ENCODE measurements around the gene ELF3. TPM values are rescaled to one million over a fixed set of nuclear protein-coding genes. Genes with fewer than 3 reads are reported as not detected.

ELF3 gene
- total RNA-seq, 2 experiments from 2014 or later: 2.0 to 2.7 TPM

DNA sequence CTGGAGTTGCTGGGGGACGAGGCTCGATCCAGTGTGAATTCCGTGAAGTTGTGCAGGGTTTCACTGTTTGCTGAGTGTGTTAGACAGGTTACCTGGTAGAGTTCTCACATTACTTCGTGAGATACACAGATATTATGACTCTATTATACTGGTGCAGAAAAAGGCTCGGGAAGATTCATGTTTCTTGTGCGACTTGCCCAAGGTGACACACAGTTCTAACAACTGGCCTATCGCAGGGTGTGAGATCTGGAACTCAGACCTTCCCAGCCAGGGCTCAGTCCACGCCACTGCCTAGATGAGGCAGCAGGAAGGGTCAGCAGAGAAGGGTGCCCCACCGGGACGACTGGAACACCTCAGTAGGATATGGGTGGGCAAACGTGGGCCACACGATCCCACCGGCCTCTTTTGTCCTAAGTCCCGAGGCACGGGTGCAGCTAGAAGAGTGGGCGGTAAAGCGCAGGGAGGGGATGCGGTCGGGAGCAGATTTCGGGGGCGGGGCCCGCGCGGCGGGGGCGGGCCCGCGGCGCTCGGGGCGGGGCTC, 28.2 kb upstream of the ELF3 start:
- H3K27ac ChIP-seq (ENCODE audit: low read depth in 1 of 2, low read length in 2 of 2): no peak overlapping the region
- Mint-ChIP-seq H3K9me3 (no peaks in the 10 kb centered on the region), H3K36me3 (ENCODE audit: low read depth) (peaks cover 14% of the 10 kb centered on the region), H3K27me3 (no peaks in the 10 kb centered on the region), H3K4me3 (peak overlapping the region; percentile 97), H3K4me1 (ENCODE audit: low read depth) (peaks cover 26% of the 10 kb centered on the region), H3K27ac (peak overlapping the region; percentile 87)
- peak; percentile 73 for ATAC-seq (ENCODE audit: poor library complexity)
- intact Hi-C loops (cut with DNase I, micrococcal nuclease): loop anchor here in 1 of 2 experiments (2.0 kb wide), 2 partner anchors 27 to 153 kb away; partner anchors contain the start of genes IPO9 and TIMM17A
- ChIA-PET POLR2A (interaction anchor here (0.7 to 2.3 kb wide), 6 partner anchors 8 to 152 kb away, joined by 3 to 14 read pairs (median 4); partner anchors contain the start of genes IPO9 and TIMM17A), CTCF (interaction anchor here (2.4 to 2.9 kb wide), 2 partner anchors 17 to 86 kb away, joined by 7 to 10 read pairs; no protein-coding TSS in a partner anchor)
- no peaks in the 10 kb centered on the region for H3K36me3 ChIP-seq (ENCODE audit: insufficient read depth, low read length)
- peaks cover 17% of the 10 kb centered on the region for H3K4me1 ChIP-seq (ENCODE audit: insufficient read depth, low read length)
- H3K27me3 ChIP-seq (ENCODE audit: control insufficient read depth in 1 of 2, insufficient read depth in 2 of 2, low read length in 2 of 2): no peaks in the 10 kb centered on the region
- H3K9me3 ChIP-seq (ENCODE audit: control insufficient read depth in 1 of 2, insufficient read depth in 1 of 2, low read length in 2 of 2): no peaks in the 10 kb centered on the region
- TF ChIP-seq, protein P1, sequence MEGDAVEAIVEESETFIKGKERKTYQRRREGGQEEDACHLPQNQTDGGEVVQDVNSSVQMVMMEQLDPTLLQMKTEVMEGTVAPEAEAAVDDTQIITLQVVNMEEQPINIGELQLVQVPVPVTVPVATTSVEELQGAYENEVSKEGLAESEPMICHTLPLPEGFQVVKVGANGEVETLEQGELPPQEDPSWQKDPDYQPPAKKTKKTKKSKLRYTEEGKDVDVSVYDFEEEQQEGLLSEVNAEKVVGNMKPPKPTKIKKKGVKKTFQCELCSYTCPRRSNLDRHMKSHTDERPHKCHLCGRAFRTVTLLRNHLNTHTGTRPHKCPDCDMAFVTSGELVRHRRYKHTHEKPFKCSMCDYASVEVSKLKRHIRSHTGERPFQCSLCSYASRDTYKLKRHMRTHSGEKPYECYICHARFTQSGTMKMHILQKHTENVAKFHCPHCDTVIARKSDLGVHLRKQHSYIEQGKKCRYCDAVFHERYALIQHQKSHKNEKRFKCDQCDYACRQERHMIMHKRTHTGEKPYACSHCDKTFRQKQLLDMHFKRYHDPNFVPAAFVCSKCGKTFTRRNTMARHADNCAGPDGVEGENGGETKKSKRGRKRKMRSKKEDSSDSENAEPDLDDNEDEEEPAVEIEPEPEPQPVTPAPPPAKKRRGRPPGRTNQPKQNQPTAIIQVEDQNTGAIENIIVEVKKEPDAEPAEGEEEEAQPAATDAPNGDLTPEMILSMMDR (IDR thresholded peaks at IDR 0.05): no peak
- peak in 12 of 14 experiments; percentile 44 to 82 (median 60) for DNase-seq
- peak overlapping the region; percentile 57 for H3K4me3 ChIP-seq (ENCODE audit: low read length)

DNA sequence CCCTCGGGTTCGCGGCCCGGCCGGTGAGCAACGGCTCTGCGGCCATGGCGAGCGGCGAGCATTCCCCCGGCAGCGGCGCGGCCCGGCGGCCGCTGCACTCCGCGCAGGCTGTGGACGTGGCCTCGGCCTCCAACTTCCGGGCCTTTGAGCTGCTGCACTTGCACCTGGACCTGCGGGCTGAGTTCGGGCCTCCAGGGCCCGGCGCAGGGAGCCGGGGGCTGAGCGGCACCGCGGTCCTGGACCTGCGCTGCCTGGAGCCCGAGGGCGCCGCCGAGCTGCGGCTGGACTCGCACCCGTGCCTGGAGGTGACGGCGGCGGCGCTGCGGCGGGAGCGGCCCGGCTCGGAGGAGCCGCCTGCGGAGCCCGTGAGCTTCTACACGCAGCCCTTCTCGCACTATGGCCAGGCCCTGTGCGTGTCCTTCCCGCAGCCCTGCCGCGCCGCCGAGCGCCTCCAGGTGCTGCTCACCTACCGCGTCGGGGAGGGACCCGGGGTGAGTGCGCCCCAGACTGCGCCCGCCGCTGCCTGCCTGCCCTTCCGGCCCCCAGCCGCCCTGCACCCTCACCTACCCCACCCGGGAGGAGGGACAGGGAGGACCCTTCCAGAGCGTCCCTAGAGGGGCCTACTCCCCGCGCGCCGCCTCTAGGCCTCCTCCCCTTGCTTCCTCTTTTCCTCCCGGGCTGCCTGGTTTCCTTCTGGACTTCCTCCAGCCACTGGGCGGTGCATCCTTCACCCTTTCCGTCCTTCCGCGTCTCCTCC, 27.6 kb upstream of the ELF3 start, which contains the start of gene RNPEP:
TSS of gene RNPEP (plus strand) at position 26 of the 757 bp plus-strand sequence. CDS start at position 45, 19 bp downstream.
- Histone ChIP-seq H3K9me3 (ENCODE audit: control insufficient read depth in 1 of 2, insufficient read depth in 1 of 2, low read length in 2 of 2) (no peaks in the 10 kb centered on the region), H3K4me1 (ENCODE audit: insufficient read depth, low read length) (peaks cover 17% of the 10 kb centered on the region), H3K27ac (ENCODE audit: low read depth in 1 of 2, low read length in 2 of 2) (no peak within 1 kb of the TSS), H3K36me3 (ENCODE audit: insufficient read depth, low read length) (no peaks in the 10 kb centered on the region), H3K27me3 (ENCODE audit: control insufficient read depth in 1 of 2, insufficient read depth in 2 of 2, low read length in 2 of 2) (no peaks in the 10 kb centered on the region), H3K4me3 (ENCODE audit: low read length) (peak within 1 kb of the TSS; percentile 57)
- ATAC-seq (ENCODE audit: poor library complexity) (peak; percentile 86), DNase-seq (peak; percentile 21 to 78 (median 51))
- intact Hi-C loops (cut with DNase I, micrococcal nuclease): loop anchor here in 1 of 2 experiments (2.0 kb wide), 2 partner anchors 28 to 154 kb away; partner anchors contain the start of genes IPO9 and TIMM17A
- no peaks in the 10 kb centered on the region for H3K9me3 Mint-ChIP-seq
- ChIA-PET CTCF (interaction anchor here (2.4 to 2.9 kb wide), 2 partner anchors 17 to 87 kb away, joined by 7 to 10 read pairs; no protein-coding TSS in a partner anchor), POLR2A (interaction anchor here (0.6 to 2.3 kb wide), 7 partner anchors 9 to 153 kb away, joined by 3 to 14 read pairs (median 4); partner anchors contain the start of genes IPO9 and TIMM17A)
- H3K27ac Mint-ChIP-seq: peak within 1 kb of the TSS; percentile 87
- no peaks in the 10 kb centered on the region for H3K27me3 Mint-ChIP-seq
- TF ChIP-seq, protein P1 (IDR thresholded peaks at IDR 0.05): no peak
- peaks cover 15% of the 10 kb centered on the region for H3K36me3 Mint-ChIP-seq (ENCODE audit: low read depth)
- peak within 1 kb of the TSS; percentile 97 for H3K4me3 Mint-ChIP-seq
- peaks cover 26% of the 10 kb centered on the region for H3K4me1 Mint-ChIP-seq (ENCODE audit: low read depth)

DNA sequence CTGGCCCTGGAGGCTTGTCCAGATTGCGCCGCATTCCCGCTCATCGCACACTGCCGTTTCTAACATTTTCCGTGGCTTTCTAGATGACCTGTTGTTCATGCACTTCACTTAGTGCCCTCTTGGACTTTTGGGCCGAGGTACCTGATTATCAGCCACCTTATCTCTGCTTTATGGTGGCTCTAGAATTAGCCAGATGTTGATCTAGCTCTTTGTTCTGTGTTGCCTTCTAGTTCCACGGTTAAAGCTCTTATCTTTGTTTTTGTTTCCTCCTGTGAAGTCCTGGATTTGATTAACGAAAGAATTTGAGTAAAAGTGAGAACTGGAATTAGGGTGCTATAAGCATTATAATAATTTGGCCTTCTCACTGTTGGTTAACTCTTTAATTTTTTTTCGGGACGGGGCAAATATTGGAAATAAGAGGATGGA, 27.0 kb upstream of the ELF3 start:
- TF ChIP-seq, protein P1 (IDR thresholded peaks at IDR 0.05): no peak
- H3K4me3 Mint-ChIP-seq: peak overlapping the region; percentile 97
- ATAC-seq (ENCODE audit: poor library complexity): peak; percentile 10
- no peak for DNase-seq
- Histone ChIP-seq H3K9me3 (ENCODE audit: control insufficient read depth in 1 of 2, insufficient read depth in 1 of 2, low read length in 2 of 2) (no peaks in the 10 kb centered on the region), H3K4me3 (ENCODE audit: low read length) (peak overlapping the region; percentile 57), H3K4me1 (ENCODE audit: insufficient read depth, low read length) (peaks cover 17% of the 10 kb centered on the region), H3K27me3 (ENCODE audit: control insufficient read depth in 1 of 2, insufficient read depth in 2 of 2, low read length in 2 of 2) (no peaks in the 10 kb centered on the region), H3K27ac (ENCODE audit: low read depth in 1 of 2, low read length in 2 of 2) (no peak overlapping the region), H3K36me3 (ENCODE audit: insufficient read depth, low read length) (peaks cover under 1% of the 10 kb centered on the region)
- ChIA-PET CTCF (interaction anchor here (2.4 to 2.9 kb wide), 2 partner anchors 16 to 87 kb away, joined by 7 to 10 read pairs; no protein-coding TSS in a partner anchor), POLR2A (interaction anchor here (0.7 to 2.3 kb wide), 4 partner anchors 10 to 154 kb away, joined by 3 to 14 read pairs (median 6); partner anchors contain the start of genes IPO9 and TIMM17A)
- H3K4me1 Mint-ChIP-seq (ENCODE audit: low read depth): peaks cover 26% of the 10 kb centered on the region
- H3K36me3 Mint-ChIP-seq (ENCODE audit: low read depth): peaks cover 15% of the 10 kb centered on the region
- no peaks in the 10 kb centered on the region for H3K9me3 Mint-ChIP-seq
- peak overlapping the region; percentile 84 for H3K27ac Mint-ChIP-seq
- H3K27me3 Mint-ChIP-seq: no peaks in the 10 kb centered on the region
- intact Hi-C loops (cut with DNase I, micrococcal nuclease): loop anchor here in 1 of 2 experiments (2.0 kb wide), 2 partner anchors 29 to 155 kb away; partner anchors contain the start of genes IPO9 and TIMM17A
